HG03457 (cell line): ENCODE results near the gene RAP1A.

Experiments
- ATAC-seq: cut with Tn5 transposase; IDR thresholded peaks from one replicate; pipeline ENCODE4 v1.9.1; 2021; ENCODE audit warnings: moderate number of reproducible peaks; ENCODE audit not compliant: unreplicated experiment

RAP1A gene

GRCh38 chr1:111619635-111620440 is at the start of gene RAP1A:
RAP1A (plus strand) TSS chr1:111619789; CDS start chr1:111691361, 71,572 bp downstream.
- peak; percentile 38 for ATAC-seq

DNA sequence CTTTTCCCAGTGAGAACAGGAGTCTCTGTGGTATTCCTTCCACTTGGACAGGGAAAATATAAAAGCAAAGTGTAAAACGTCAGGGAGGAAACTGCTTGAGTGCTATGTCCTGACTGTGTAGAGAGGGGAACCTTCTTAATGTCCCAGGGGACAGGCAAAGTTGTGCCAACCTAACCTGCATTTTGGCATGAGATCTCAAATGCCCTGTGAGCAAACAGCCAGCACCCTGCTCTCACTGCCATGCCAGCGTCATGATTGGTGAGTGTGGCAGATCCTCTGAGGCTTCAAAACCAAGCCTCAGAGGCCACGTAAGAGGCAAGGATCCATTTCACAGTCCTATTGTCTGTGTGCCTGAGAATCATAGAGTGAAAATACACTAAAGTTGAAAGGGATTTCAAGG is 49.7 kb upstream of the RAP1A start:
- no peak for ATAC-seq

GRCh38 chr1:111570781-111571181 is 48.8 kb upstream of the RAP1A start:
- ATAC-seq, result no peak

DNA sequence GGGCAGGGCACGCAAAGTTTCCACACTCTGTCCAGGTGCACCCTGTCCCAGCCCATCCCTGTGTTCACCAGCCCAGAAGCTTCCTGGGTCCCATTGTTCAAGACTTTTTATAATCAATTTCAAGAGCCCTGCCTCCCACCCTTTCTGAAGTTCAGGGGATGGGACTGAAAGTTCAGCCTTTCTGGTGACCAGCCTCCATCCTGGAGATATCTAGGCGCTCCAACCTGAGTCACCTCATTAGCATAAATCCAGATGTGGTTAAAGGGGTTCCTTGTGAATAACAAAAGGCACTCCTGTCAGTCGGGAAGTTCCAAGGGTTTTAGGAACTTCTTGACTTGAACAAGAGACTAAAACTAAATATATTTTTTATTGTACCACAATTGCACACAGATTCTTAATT is 48.4 kb upstream of the RAP1A start:
- no peak for ATAC-seq

GRCh38 chr1:111571987-111572386 is 47.6 kb upstream of the RAP1A start:
- no peak for ATAC-seq

- no peak for ATAC-seq
Observed at GRCh38 chr1:111576547-111576946, 43.0 kb upstream of the RAP1A start.

GRCh38 chr1:111577814-111578213 is 41.8 kb upstream of the RAP1A start:
- ATAC-seq, result no peak

DNA sequence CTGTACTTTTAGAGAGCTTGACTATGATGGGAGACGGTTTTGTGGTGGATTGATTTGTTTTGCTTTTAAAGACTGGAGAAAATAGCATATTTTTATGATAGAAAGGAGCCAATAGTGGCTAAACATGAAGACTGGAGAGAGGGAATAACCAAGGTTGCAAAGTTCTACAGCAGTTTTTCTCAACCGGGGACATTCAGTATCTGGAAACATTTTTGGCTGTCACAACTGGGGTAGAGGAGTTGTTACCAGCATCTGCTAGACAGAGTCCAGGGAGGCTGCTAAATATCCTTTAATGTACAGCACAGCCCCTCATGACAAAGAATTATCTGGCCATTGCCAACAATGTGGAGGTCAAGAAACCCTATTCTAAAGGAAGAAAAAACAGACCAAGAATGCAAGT is 38.4 kb upstream of the RAP1A start:
- ATAC-seq, result no peak

GRCh38 chr1:111582016-111582415 is 37.6 kb upstream of the RAP1A start:
- no peak for ATAC-seq

DNA sequence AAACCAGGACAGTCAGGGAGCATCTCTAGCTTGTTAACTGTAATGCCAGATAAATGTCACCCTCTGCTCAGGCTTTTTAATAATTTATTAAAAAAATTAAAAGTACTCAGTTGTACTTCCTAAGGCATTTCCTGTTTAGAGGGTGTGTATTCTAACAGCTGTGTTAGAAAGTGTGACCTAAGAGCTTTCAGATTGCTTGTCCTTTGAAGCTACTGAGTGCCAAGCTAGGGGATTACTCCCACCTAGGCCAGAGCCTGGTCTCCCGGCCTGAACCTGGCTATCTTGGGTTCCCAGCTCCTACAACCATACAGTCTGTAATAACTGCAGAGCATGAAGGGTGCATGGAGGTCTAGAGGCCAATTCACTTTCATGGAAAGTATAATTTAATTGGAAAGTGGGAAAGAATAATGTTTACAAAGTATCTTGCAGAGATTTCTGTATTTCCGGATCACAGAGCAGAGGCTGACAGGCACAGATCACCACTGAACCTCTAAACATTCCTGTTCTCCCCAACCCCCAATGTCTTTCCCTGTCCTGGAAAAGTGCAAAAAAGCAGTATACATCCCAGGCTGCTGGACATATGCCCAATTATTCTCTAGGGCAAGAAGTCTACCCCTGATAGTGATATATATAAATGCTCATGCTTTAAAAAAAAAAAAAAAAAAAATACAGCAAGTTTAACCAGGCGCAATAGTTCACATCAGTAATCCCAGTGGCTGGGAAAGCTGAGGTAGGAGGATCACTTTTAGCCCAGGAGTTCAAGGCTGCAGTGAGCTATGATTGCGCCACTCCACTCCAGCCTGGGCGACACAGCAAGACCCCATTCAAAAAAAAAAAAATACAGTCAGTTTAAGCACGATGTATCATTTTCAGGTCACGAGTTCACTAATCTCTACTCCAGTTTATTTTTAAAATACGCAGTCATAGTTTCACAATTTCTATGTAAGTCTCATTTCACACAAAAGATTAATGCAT is 36.7 kb upstream of the RAP1A start:
- ATAC-seq, result no peak

DNA sequence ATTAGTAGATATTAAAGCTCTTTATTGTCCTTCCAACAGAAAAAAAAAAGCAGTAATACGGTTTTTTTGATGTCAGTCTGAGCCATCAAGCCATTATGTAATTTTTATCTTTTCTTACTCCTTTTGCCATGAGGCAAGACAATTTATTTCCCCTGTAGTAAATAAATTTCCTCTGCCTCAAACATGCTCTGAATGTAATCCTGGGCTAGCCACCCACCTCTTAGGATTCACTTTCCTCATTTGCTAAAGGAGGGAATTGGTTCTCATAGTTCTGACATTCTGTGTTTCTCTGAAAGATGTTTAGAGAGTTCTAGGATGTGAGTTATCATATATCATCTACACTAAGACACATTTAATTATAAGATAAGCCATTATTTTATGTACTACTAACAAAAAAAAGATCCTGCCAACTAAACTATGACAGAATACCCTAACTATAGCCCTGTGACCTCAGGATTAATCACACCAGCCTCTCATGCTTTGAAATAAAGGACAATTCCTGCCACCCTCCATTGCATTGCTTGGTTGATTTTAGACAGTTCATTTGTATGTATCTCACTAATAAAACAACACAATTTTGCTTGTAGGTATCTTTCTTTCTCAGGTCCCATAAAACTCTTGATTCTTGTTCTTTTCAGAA is 34.0 kb upstream of the RAP1A start:
- ATAC-seq, result no peak

- ATAC-seq, result no peak
Observed at GRCh38 chr1:111586112-111586511, 33.5 kb upstream of the RAP1A start.

DNA sequence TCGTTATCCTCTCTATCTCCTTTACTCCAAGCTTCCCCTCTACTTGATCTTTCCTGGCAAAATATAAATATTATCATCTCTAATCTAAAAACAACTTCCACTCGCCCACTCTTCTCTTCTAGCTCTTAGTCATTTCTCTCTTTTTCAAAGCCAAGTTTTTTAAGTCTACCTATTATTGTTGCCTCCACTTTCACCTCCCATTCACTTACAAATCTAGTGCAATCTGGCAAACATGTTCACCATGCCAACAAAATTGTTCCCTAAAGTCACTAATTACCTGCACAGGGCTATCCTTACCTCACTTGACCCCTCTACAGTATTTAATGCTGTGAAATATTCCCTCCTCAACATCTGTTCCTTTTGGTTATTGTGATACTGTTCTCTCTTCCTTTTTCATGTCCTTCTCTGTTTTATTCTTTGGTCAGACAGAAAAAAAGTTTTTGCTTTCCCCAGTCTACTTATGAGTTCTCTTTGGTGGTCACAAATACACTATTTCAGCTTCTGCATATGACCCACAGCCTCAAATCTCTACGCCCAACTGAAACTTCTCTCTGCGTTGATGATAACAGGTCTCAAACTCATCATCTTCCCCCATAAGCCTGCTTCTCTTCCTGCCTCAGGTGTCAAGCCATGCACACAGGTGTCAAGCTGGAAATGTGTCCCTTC is 31.9 kb upstream of the RAP1A start:
- ATAC-seq, result no peak

GRCh38 chr1:111591937-111592336 is 27.7 kb upstream of the RAP1A start:
- ATAC-seq, result no peak

DNA sequence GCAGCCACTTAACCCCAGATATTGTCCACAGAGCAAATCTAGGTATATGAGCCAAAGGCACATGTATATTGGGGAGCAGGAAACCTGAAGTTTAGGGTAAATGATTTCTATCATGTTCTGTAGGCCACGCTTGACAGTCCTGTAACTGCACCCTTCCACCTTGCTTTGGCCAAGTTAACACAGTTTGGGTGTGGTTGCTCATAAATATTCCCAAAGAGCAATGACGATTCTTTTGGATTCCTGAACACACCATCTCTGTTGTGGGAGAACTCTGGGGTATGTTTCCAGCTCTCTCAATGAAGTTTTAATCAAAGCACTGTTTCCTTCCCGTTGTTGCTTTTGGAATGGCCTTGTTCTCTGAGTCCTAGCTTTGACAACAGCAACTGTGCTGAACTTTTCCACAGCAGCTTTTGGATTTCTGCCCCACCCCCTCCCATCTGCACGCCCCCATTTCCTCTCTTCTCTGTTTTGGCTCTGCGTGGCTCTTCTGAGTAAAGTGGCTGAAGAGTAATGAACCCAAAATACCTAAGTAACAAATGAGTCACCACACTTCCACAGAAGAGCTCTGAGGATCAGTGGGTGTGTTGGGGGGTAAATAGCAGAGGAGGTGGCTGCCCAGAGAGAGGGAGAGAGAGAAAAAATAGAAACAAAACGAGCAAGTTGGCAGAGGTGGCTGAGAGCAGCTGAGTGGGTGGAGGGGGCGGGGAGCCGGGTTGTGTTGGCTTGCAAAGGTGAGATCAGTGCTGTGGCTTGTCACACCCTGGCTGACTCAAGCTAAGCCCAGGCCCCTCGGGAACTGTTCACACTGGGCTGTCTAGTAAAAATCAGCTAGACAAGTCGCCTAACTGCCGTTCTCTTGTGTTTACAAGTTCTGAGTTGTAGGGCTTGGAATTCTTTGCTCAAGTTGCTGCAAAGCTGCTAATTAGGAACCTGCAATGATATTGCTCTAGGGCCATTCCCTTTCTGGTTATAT is 26.9 kb upstream of the RAP1A start:
- peak; percentile 65 for ATAC-seq

- no peak for ATAC-seq
Observed at GRCh38 chr1:111593403-111594305, 25.9 kb upstream of the RAP1A start.

DNA sequence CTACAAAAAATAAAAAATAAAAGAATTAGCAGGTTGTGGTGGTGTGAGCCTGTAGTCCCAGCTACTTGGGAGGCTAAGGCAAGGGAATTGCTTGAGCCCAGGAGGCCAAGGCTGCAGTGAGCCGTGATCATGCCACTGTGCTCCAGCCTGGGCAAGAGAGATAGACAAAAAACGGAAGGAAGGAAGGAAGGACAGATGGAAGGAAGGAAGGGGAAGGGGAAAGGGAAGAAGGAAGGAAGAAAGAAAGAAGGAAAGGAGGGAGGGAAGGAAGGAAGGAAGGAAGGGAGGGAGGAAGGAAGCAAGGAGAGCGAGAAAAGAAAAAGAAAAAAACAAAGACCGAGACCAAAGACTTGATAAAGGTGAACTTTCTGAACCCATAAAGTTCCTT is 25.3 kb upstream of the RAP1A start:
- no peak for ATAC-seq

- ATAC-seq, result no peak
Observed at GRCh38 chr1:111595807-111596206, 23.8 kb upstream of the RAP1A start.

- no peak for ATAC-seq
Observed at GRCh38 chr1:111596499-111596898, 23.1 kb upstream of the RAP1A start.
